Kidney glomerular epithelial cell (primary cell): Measurements from ENCODE around the gene PPP2R3B.
"Not testable (repeated sequence)": the region's sequence is repeated elsewhere in the genome, so short reads cannot be mapped to it uniquely, and the experiment has no call there.

Source experiments
- DNase-seq: peaks from one replicate; lab custom pipeline; 2025; lab: John Stamatoyannopoulos, UW

PPP2R3B gene

GRCh38 chrX:405149-405548 lies 18.4 kb upstream of the PPP2R3B start:
- DNase-seq = no peak

DNA sequence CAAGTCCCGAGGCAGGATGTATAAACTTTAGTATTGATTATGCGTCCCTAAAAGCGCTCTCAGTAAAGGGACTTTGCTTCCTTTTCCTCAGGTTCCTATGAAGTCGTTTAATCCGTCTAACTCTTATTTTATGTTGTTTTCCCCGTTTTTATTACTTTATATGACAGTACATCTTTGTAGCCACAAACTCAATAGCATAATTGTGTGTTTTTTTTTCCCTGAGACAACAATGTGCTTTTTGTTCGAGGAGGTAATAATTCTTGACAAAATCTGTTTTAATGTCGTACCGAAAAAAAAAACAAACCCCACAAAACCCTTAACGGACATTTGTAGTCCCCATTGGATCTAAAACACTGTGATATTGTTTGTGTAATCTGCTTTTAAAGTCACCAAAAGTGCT lies 17.9 kb upstream of the PPP2R3B start:
- DNase-seq = no peak

DNA sequence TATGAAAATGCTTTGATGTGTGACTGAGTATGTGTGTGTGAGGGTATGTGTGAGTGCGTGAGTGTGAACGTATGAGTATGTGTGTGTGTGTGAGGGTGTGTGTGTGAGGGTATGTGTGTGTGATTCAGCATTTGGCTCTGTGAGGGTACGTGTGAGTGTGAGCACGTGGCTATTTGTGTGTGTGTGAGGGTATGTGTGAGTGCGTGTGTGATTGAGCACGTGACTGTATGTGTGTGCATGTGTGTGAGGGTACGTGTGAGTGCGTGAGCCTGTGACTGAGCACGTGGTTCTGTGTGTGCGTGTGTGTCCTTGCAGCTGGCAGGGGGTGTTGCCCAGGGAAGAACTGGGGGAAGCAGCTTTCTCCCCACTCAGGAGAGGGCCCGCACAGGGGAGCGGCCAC lies 16.1 kb upstream of the PPP2R3B start:
- DNase-seq = no peak

GRCh38 chrX:400258-400657 lies 13.6 kb upstream of the PPP2R3B start:
- no peak for DNase-seq

DNA sequence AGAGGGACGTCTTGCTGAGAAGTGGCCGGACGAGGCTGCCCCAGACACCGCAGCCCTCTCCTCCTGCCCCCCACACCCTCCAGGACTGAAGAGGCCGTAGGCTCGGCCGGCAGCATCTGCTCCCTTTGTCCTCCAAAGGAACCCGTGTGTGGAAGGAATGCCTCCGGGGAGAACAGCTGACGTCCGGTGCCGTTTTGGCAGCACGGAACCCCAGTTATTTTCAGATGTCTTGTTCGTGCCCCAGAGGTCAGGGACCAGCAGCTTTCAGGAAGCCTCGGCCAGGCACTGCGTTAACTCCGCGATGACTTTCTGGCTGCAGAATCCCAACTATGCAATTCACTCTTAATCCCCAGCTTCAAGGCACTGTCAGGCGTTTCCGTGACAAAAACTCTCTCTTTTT lies 10.9 kb upstream of the PPP2R3B start:
- no peak for DNase-seq

DNA sequence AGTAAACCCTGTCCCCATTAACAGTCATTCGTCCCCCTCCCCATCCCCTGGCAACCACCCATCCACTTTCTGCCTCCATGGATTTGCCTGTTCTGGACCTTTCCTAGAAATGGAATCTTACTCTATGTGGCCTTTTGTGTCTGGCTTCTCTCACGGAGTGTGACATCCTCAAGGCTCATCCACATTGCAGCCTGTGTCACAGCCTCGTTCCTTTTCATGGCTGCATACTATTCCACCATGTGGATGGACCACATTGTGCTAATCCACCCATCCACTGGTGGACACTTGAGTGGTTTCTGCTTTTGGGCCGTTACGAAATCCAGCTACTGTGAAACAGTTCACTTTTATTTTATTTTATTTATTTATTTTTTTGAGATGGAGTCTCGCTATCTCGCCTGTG lies 8.1 kb upstream of the PPP2R3B start:
- DNase-seq = no peak

DNA sequence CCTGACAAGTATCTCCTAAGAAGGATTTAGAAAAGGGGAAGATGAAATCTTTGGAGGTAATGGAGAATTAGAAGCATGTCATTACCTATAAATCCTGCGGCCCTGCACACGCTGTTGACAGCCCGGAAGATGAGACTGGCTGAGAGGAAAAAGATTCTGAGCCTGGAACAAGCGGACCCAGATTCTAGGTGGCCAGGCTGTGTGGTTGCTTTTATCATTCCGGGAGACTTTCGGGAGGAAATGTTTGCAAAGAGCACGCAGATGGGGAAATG lies 5.8 kb upstream of the PPP2R3B start:
- no peak for DNase-seq

DNA sequence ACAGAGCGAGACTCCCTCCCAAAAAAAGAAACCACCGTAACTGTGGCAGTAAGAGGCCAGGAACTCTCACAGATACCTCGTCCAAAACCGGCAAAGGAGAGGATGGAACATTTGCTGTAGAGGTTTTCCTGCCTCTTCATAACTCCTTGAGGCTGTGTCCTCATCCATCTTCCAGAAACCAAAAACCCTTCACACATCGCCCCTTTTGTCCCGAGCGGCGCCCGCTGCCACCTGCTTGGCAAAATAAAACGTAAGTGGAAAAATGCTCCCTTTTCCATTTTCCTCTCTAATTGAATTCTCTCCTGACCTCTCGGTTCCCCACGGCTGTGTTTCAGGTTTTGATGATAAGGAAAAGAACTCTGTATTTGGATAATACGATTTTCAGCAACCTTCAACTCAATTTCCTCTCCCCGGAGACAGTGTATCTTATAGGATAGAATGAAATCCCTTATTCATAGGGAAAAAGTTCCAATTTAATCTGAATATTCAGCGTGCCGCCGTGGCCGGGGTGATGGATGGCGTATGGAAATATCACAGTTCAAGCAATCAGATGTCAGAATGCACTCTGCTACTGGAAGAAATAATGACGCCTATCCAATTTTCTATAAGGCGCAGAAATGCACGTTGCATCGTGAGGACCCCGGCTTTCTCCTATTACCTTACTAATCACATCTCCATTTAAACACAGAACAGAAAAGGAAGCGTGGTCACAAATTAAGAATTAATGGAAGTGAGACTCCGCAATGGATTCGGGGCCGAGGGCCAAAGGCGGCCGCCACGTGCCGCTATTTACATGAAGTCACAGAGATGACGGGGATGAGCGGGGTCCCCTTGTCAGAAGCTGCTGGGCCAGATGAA lies 5.2 kb upstream of the PPP2R3B start:
- no peak for DNase-seq

DNA sequence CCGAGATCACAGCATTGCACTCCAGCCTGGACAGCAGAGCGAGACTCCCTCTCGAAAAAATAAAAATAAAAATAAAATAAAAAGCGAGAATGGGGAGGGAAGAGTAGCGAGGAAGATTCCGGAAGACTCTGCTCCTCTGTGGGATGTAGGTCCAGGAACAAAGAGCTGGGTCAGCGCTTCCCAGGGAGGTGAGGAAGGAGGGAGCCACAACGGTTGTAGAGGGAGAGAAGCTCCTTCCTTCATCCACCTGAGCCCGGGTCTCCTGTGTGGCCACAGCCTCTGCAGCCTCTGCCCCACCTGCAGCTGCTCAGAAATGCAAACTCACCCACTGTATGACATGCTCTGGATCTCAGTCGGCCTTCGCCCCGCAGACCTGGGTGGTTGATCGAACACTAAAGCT lies 3.8 kb upstream of the PPP2R3B start:
- DNase-seq = no peak

DNA sequence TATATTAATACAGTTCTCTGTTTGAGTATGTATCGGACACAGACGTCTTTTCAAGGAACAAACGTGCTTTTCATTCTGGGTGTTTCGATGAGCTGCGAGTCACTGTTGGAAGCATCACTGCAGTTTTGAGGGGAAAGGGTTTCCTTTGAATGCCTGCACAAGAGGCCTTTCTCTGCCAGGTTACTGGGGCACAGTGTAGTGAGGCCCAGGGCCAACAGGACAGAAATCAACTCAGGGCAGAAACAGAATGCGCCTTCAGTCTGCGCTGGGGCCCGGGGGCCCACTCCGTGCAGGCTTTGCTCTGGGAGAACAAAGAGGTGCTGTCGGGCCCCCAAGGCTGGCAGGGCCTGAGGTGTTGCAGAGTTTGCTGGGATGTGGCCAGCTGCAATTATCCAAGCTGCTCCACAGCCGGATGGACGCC lies 2.3 kb upstream of the PPP2R3B start:
- no peak for DNase-seq

- DNase-seq = no peak
Observed at GRCh38 chrX:387729-388128, 1.0 kb upstream of the PPP2R3B start.

DNA sequence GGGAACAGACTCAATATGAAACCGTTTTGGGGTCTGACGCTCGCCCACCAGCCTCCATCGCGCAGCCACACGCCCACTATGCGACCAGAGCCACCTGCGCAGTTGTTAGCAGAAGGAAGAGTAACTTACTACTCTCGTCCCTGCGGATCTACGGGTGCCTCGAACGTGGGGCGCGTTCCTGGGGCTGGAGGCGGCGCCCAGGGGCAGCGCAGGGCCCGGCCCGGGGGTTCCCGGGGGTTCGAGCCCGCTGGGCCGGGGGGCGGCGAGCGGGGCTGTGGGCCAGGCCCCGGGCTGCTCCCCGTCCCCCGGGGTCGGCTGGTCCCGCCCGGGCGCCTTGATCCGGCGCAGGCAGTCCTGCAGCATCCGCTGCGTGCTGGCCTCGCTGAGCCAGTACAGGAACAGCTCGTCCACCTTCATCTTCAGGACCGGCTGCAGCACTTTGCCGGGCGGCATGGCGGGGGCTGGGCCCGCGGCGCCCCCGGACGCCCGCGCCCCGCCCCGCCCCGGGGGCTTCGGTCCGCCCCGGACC lies 404 bp downstream of the PPP2R3B start:
- no peak for DNase-seq

GRCh38 chrX:385736-386135 lies 971 bp downstream of the PPP2R3B start:
- DNase-seq = not testable (repeated sequence)

DNA sequence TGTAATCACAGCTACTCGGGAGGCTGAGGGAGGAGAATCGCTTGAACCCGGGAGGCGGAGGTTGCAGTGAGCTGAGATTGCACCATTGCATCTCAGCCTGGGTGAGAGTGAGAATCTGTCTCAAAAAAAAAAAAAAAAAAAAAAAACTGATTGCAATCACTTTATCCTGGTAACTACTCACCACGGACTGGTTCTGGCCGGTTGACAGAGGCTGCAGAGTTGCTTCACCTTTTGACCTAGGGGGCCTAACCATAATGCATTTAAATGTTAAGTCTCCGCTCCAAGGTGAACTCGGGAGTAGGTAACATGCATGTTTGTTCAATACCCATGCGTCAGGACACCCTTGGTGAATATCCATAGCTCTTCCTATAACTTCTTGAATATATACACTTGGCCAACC lies 1.8 kb downstream of the PPP2R3B start:
- no peak for DNase-seq

DNA sequence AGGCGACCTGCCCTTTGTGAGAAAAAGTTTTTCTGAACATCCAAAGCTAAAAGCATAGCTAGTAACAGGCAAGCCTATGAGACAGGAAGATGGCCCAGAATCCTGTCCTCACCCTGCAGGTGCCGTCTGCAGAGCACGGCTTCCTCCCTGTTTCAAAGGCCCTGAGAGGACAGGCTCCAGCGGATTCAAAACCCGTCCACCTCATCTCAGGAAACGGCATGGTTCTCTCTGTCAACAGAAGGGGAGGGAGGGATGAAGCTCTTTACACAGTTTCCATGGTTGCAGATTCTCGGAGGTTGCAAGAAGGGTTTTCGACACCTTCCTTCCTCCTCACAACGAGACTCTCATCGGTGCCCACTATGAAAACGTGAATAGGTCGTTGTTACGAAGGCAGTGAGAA lies 8.3 kb downstream of the PPP2R3B start:
- DNase-seq = no peak

DNA sequence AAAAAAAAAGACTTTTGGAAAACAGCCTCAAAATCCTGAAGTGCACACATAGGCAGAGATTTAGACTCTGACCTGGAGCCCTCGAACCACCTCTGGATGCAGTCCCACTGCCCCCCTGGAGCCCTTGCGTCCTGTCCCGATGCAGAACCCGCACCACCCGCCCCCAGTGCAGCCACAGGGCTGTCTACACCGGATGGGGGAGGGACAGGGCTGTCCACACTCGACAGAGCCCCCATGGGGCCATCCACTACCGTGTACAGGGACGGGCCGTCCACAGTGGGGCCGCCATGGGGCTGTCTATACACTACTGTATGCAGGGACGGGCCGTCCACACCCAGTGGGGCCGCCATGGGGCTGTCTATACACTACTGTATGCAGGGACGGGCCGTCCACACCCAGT lies 10.5 kb downstream of the PPP2R3B start:
- DNase-seq = not testable (repeated sequence)

DNA sequence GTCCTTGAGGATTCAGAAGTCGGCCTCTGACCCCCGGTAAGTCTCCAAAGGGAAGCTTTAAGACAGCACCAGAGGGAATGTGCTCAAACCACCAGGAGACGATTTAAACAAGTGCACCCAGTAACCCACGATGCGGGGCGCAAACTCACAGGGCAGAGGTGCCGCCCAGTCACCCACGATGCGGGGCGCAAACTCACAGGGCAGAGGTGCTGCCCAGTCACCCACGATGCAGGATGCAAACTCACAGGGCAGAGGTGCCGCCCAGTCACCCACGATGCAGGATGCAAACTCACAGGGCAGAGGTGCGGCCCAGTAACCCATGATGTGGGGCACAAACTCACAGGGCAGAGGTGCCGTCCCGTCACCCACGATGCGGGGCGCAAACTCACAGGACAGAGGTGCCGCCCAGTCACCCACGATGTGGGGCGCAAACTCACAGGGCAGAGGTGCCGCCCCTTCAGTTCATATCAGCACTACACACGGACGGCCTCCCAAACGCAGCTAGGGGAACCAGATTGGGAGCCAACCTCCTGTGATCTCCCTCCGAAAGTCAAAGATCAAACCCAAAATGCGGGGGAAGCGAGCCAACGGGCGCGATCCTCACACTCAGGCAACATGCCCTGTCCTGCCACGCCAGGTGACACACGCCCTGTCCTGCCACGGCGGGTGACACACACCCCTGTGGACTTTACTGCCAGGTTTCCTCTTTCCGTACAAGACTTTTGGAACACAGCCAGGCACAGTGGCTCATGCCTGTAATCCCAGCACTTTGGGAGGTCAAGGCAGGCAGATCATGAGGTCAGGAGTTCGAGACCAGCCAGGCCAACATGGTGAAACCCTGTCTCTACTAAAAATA lies 11.3 kb downstream of the PPP2R3B start:
- DNase-seq = no peak

DNA sequence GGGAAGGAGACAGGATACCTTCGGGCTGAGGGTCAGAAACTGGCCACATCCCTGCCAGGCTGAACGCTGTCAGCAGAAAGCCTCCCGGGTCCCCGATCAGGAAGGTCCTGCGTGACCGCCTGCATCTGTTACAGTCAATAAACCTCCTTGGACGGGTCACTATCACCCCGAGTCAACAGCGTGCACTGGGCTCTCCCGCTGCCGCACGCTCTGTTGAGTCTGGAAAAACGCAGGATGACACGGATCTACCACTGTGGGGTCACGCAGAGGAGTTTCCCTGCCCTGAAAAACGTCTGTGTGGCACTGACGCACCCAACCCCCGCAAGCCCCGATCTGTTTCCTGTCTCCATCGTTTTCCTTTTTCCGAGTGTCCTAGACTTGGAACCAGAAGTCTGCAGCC lies 12.1 kb downstream of the PPP2R3B start:
- DNase-seq = no peak

GRCh38 chrX:373641-374471 lies 12.9 kb downstream of the PPP2R3B start:
- no peak for DNase-seq

- DNase-seq = no peak
Observed at GRCh38 chrX:372856-373640, 13.7 kb downstream of the PPP2R3B start.

GRCh38 chrX:371907-372306 lies 14.8 kb downstream of the PPP2R3B start:
- no peak for DNase-seq
